Liver (tissue), 9 donors: ENCODE data around the gene ACSL3. TPM values are rescaled to one million over a fixed set of nuclear protein-coding genes. Genes with fewer than 3 reads are reported as not detected.

Source experiments
- DNase-seq: peaks from one replicate; pipeline ENCODE4 v3.0.0-alpha.2; 2017; ENCODE audit warnings: low spot score
- H3K27ac ChIP-seq, 2 donors: one replicate each; pipeline ENCODE4 v1.7.0; 2013; ENCODE audit warnings: inconsistent platforms in 2 of 2, low read length in 2 of 2, control low read depth in 1 of 2, low read depth in 1 of 2, mild to moderate bottlenecking in 1 of 2
- H3K27me3 ChIP-seq, 4 donors: one replicate each; pipeline versions ENCODE4 v1.6.1 to v1.7.0; 2013; ENCODE audit warnings: low read length in 3 of 4, inconsistent platforms in 1 of 4, mild to moderate bottlenecking in 1 of 4, moderate library complexity in 1 of 4; ENCODE audit not compliant: control insufficient read depth in 4 of 4, insufficient read depth in 4 of 4
- H3K36me3 ChIP-seq, 4 donors: one replicate each; pipeline versions ENCODE4 v1.6.1 to v1.7.0; 2013; ENCODE audit warnings: low read length in 3 of 4, mild to moderate bottlenecking in 3 of 4, low read depth in 1 of 4, moderate library complexity in 1 of 4; ENCODE audit not compliant: control insufficient read depth in 4 of 4, insufficient read depth in 3 of 4
- H3K4me1 ChIP-seq, 4 donors: one replicate each; pipeline versions ENCODE4 v1.6.1 to v1.7.0; 2013; ENCODE audit warnings: low read length in 3 of 4, mild to moderate bottlenecking in 3 of 4, moderate library complexity in 1 of 4; ENCODE audit not compliant: control insufficient read depth in 4 of 4, insufficient read depth in 4 of 4
- H3K4me3 ChIP-seq, 3 donors: one replicate each; pipeline versions ENCODE4 v1.6.1 to v1.7.0; 2013; ENCODE audit warnings: low read length in 3 of 3, control low read depth in 1 of 3, low read depth in 1 of 3, mild to moderate bottlenecking in 1 of 3
- H3K9ac ChIP-seq, 2 donors: one replicate each; pipeline ENCODE4 v1.7.0; 2013; ENCODE audit warnings: low read length in 2 of 2, mild to moderate bottlenecking in 2 of 2, moderate library complexity in 2 of 2, control low read depth in 1 of 2, low read depth in 1 of 2
- H3K9me3 ChIP-seq, 4 donors: one replicate each; pipeline versions ENCODE4 v1.6.1 to v1.7.0; 2013; ENCODE audit warnings: low read length in 3 of 4; ENCODE audit not compliant: control insufficient read depth in 4 of 4
- EGR1 ChIP-seq, 2 donors: IDR thresholded peaks; 2 replicates each; pipeline ENCODE4 v1.6.1; 2016 to 2018; ENCODE audit warnings: antibody characterized with exemption in 2 of 2, low read depth in 2 of 2
- FOXA1 ChIP-seq: IDR thresholded peaks from 2 replicates; pipeline ENCODE4 v1.6.1; 2016; ENCODE audit warnings: antibody characterized with exemption
- FOXA2 ChIP-seq: IDR thresholded peaks from 2 replicates; pipeline ENCODE4 v1.6.1; 2016; ENCODE audit warnings: antibody characterized with exemption
- GABPA ChIP-seq, 2 donors: IDR thresholded peaks in 1 of 2; conservative IDR thresholded peaks in 1 of 2; 2 replicates each; pipeline ENCODE4 v1.6.1; 2016; ENCODE audit warnings: antibody characterized with exemption in 2 of 2, mild to moderate bottlenecking in 1 of 2, moderate library complexity in 1 of 2
- HNF4G ChIP-seq: IDR thresholded peaks from 2 replicates; pipeline ENCODE4 v1.6.1; 2016; ENCODE audit warnings: antibody characterized with exemption
- JUND ChIP-seq, 2 donors: IDR thresholded peaks; 2 replicates each; pipeline ENCODE4 v1.6.1; 2016; ENCODE audit warnings: antibody characterized with exemption in 2 of 2
- RAD21 ChIP-seq, 2 donors: IDR thresholded peaks; 2 replicates each; pipeline ENCODE4 v1.6.1; 2016; ENCODE audit warnings: antibody characterized with exemption in 2 of 2, mild to moderate bottlenecking in 2 of 2
- RXRA ChIP-seq, 2 donors: IDR thresholded peaks; 2 replicates each; pipeline ENCODE4 v1.6.1; 2017 to 2018; ENCODE audit warnings: antibody characterized with exemption in 2 of 2, mild to moderate bottlenecking in 1 of 2
- SP1 ChIP-seq: IDR thresholded peaks from 2 replicates; pipeline ENCODE4 v1.6.1; 2018; ENCODE audit warnings: antibody characterized with exemption, mild to moderate bottlenecking
- TAF1 ChIP-seq: conservative IDR thresholded peaks from 2 replicates; pipeline ENCODE4 v1.6.1; 2016; ENCODE audit warnings: antibody characterized with exemption, mild to moderate bottlenecking
- YY1 ChIP-seq: IDR thresholded peaks from 2 replicates; pipeline ENCODE4 v1.6.1; 2016; ENCODE audit warnings: antibody characterized with exemption, mild to moderate bottlenecking
- WGBS: extraction: QIAGEN DNeasy Blood & Tissue Kit; methylation state at CpG from one replicate; pipeline ENCODE4 v1.1.7; 2013; 5-methylcytosine and 5-hydroxymethylcytosine counted together
- polyA plus RNA-seq, 2 donors: library from polyadenylated mRNA; stranded (reverse) in 1 of 2; unstranded in 1 of 2; fragments of 200-250 nt in 1 of 2; fragments of >200 nt in 1 of 2; fragmentation: Nextera tagmentation in 1 of 2; extraction: Ambion mirVana in 1 of 2; gene quantifications; one replicate each; pipeline versions ENCODE4 v1.2.1 to v1.2.3, GENCODE V29; 2013 to 2015
- total RNA-seq, 2 donors: library from RNA; depleted of rRNA; stranded (reverse); fragments of >200 nt; gene quantifications; one replicate each; pipeline ENCODE4 v1.2.3, GENCODE V29; 2014
- TF ChIP-seq, protein P1 (sequence below): IDR thresholded peaks from 2 replicates; pipeline ENCODE4 v1.6.1; 2016; ENCODE audit warnings: antibody characterized with exemption
- TF ChIP-seq, protein P2 (sequence below): fragments of 150-350 bp; IDR thresholded peaks from 2 replicates; pipeline ENCODE4 v1.5.1; 2017; ENCODE audit warnings: improper control_type of control experiment, low read depth, low read length; ENCODE audit not compliant: missing input control
- TF ChIP-seq, protein P3 (sequence below): IDR thresholded peaks from 2 replicates; pipeline ENCODE4 v1.6.1; 2016; ENCODE audit warnings: antibody characterized with exemption, mild to moderate bottlenecking
- TF ChIP-seq, protein P4 (sequence below): IDR thresholded peaks from 2 replicates; pipeline ENCODE4 v1.6.1; 2016; ENCODE audit warnings: antibody characterized with exemption
- TF ChIP-seq, protein P5 (sequence below): IDR thresholded peaks from 2 replicates; pipeline ENCODE4 v1.6.1; 2016; ENCODE audit warnings: antibody characterized with exemption
- donor health status: healthy.
- donor health status: healthy.
- donor health status: healthy.
- donor health status: healthy.
- donor health status: healthy.

The ACSL3 gene
- total and polyA plus RNA-seq, 4 donors, result 22.2 to 66.6 (median 43.3) TPM

DNA sequence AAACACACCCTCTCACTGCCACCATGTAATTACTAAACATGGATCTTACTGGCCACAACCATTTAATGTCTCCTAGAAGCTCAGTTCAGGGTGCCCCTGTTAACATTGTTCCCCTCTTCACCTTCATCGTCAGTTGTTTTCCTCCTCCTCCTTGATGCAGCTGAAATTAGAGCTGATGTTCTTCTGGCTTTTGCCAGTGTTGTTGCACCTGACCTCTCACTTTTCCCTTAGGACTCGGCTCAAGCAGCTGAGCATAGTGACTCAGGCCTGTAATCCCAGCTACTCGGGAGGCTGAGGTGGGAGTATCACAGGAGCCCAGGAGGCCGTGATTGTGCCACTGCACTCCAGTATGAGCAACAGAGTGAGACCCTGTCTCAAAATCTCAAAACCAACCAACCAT lies 70.8 kb downstream of the ACSL3 start:
- Histone ChIP-seq H3K27me3 (no peaks in the 10 kb centered on the region), H3K4me1 (no peaks in the 10 kb centered on the region), H3K27ac (no peak overlapping the region), H3K9me3 (no peaks in the 10 kb centered on the region), H3K4me3 (no peak overlapping the region), H3K9ac (no peak overlapping the region), H3K36me3 (peaks cover 13 to 57% (median 45%) of the 10 kb centered on the region in 4 donors)
- no peak for DNase-seq
- no peak for TF ChIP-seq HNF4G
- TF ChIP-seq YY1, result no peak
- TF ChIP-seq RXRA (IDR thresholded peaks at IDR 0.05), result no peak
- TF ChIP-seq EGR1 (IDR thresholded peaks at IDR 0.05; ENCODE audit: low read depth in 2 of 2), result no peak
- TF ChIP-seq FOXA1, result no peak
- TF ChIP-seq GABPA (IDR thresholded peaks at IDR 0.05 in 1 of 2, conservative IDR thresholded peaks at IDR 0.05 in 1 of 2), result no peak
- TF ChIP-seq JUND (IDR thresholded peaks at IDR 0.05), result no peak
- TF ChIP-seq SP1, result no peak
- TF ChIP-seq, protein P1, sequence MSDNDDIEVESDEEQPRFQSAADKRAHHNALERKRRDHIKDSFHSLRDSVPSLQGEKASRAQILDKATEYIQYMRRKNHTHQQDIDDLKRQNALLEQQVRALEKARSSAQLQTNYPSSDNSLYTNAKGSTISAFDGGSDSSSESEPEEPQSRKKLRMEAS, result no peak
- no peak for TF ChIP-seq TAF1
- TF ChIP-seq, protein P2, sequence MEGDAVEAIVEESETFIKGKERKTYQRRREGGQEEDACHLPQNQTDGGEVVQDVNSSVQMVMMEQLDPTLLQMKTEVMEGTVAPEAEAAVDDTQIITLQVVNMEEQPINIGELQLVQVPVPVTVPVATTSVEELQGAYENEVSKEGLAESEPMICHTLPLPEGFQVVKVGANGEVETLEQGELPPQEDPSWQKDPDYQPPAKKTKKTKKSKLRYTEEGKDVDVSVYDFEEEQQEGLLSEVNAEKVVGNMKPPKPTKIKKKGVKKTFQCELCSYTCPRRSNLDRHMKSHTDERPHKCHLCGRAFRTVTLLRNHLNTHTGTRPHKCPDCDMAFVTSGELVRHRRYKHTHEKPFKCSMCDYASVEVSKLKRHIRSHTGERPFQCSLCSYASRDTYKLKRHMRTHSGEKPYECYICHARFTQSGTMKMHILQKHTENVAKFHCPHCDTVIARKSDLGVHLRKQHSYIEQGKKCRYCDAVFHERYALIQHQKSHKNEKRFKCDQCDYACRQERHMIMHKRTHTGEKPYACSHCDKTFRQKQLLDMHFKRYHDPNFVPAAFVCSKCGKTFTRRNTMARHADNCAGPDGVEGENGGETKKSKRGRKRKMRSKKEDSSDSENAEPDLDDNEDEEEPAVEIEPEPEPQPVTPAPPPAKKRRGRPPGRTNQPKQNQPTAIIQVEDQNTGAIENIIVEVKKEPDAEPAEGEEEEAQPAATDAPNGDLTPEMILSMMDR, result no peak
- TF ChIP-seq FOXA2, result no peak
- TF ChIP-seq, protein P3, sequence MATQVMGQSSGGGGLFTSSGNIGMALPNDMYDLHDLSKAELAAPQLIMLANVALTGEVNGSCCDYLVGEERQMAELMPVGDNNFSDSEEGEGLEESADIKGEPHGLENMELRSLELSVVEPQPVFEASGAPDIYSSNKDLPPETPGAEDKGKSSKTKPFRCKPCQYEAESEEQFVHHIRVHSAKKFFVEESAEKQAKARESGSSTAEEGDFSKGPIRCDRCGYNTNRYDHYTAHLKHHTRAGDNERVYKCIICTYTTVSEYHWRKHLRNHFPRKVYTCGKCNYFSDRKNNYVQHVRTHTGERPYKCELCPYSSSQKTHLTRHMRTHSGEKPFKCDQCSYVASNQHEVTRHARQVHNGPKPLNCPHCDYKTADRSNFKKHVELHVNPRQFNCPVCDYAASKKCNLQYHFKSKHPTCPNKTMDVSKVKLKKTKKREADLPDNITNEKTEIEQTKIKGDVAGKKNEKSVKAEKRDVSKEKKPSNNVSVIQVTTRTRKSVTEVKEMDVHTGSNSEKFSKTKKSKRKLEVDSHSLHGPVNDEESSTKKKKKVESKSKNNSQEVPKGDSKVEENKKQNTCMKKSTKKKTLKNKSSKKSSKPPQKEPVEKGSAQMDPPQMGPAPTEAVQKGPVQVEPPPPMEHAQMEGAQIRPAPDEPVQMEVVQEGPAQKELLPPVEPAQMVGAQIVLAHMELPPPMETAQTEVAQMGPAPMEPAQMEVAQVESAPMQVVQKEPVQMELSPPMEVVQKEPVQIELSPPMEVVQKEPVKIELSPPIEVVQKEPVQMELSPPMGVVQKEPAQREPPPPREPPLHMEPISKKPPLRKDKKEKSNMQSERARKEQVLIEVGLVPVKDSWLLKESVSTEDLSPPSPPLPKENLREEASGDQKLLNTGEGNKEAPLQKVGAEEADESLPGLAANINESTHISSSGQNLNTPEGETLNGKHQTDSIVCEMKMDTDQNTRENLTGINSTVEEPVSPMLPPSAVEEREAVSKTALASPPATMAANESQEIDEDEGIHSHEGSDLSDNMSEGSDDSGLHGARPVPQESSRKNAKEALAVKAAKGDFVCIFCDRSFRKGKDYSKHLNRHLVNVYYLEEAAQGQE, result no peak
- TF ChIP-seq, protein P4, sequence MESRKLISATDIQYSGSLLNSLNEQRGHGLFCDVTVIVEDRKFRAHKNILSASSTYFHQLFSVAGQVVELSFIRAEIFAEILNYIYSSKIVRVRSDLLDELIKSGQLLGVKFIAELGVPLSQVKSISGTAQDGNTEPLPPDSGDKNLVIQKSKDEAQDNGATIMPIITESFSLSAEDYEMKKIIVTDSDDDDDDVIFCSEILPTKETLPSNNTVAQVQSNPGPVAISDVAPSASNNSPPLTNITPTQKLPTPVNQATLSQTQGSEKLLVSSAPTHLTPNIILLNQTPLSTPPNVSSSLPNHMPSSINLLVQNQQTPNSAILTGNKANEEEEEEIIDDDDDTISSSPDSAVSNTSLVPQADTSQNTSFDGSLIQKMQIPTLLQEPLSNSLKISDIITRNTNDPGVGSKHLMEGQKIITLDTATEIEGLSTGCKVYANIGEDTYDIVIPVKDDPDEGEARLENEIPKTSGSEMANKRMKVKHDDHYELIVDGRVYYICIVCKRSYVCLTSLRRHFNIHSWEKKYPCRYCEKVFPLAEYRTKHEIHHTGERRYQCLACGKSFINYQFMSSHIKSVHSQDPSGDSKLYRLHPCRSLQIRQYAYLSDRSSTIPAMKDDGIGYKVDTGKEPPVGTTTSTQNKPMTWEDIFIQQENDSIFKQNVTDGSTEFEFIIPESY, result no peak
- 96% methylated on average over 4 of the region's 4 CpGs for WGBS

DNA sequence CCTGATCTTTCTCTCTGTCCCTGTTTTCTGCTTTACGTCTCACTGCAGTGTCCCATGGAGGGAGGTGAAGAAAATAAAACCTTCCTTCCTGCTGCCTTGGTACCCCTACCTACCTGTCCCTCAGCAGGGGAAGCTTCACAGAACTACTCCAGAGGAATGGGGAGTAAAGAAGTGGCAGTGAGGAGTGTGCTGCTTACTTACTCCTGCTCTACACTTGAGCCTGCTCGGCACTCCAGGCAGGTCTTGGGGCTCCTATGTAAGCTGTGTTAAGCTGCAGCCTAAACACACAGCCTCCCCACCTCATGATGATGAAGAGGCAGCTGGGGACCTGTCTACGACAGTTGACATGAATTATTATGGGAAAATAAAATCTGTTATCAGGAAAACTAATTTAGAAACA lies 72.6 kb downstream of the ACSL3 start:
- H3K9ac ChIP-seq, result no peak overlapping the region
- no peaks in the 10 kb centered on the region for H3K4me1 ChIP-seq
- H3K36me3 ChIP-seq, result peaks cover 11 to 54% (median 48%) of the 10 kb centered on the region in 4 donors
- DNase-seq, result no peak
- H3K27me3 ChIP-seq, result no peaks in the 10 kb centered on the region
- H3K9me3 ChIP-seq, result peaks cover 0 to 3% (median under 1%) of the 10 kb centered on the region in 4 donors
- WGBS, result 96% methylated on average over 3 of the region's 3 CpGs
- no peak overlapping the region for H3K4me3 ChIP-seq
- H3K27ac ChIP-seq, result no peak overlapping the region
- TF ChIP-seq, protein P1, result no peak
- TF ChIP-seq, protein P5, sequence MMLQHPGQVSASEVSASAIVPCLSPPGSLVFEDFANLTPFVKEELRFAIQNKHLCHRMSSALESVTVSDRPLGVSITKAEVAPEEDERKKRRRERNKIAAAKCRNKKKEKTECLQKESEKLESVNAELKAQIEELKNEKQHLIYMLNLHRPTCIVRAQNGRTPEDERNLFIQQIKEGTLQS, result no peak
- TF ChIP-seq, protein P2, result no peak
- no peak for TF ChIP-seq GABPA (IDR thresholded peaks at IDR 0.05 in 1 of 2, conservative IDR thresholded peaks at IDR 0.05 in 1 of 2)
- TF ChIP-seq FOXA2, result no peak
- TF ChIP-seq RXRA (IDR thresholded peaks at IDR 0.05), result no peak
- TF ChIP-seq RAD21 (IDR thresholded peaks at IDR 0.05), result no peak
- no peak for TF ChIP-seq JUND (IDR thresholded peaks at IDR 0.05)
- TF ChIP-seq, protein P3, result no peak
- TF ChIP-seq FOXA1, result no peak
- TF ChIP-seq YY1, result no peak
- TF ChIP-seq HNF4G, result no peak
